ENCODE results near the gene HOXD10. TPM values are rescaled to one million over a fixed set of nuclear protein-coding genes. Genes with fewer than 3 reads are reported as not detected.

The HOXD10 gene
- total and polyA plus RNA-seq, 2 experiments from 2014 or later, result 16.0 to 17.2 TPM

DNA sequence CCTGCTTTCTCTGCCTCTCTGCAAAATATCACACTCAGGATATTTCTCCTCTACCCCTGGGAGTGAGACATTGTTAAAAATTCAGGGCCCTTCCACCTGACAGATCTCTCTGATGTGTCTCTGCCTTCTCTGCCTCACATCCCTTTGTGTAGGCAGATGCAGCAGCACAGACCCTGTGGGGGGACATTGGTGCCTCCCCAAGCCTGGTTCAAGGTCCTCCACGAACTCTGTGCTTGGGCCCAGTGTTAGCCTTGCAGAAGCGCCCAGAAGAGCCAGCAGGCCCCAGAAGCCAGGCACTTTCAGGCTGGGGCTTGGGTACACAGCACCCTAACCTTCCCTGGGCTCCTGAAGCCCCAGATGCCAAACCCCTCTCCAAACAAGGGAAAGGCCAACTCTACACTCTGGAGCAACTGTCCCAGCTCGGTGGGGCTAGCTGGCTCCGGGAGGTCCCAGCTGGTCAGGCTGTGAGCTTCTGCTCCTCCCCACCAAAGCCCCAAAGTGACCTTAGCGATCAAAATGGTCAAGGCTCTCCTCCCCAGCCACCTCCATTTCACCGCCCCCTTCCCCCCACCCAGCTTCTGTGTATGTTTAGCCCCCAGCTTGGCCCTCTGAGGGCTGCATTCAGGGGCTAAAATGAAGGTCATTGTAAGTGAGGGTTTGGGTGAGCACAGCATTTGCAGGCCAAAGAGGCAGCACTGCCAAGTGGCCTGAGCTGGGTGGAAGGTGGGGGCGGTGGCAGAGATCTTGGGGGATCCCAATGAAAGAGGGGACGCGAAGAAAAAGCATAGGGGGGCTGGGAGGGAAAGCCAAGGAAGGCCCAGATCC is 8.6 kb downstream of the HOXD10 start:
- WGBS, 2 experiments (ENCODE audit: low coverage in 1 of 2, low lambda C conversion rate in 2 of 2, missing lambda C conversion rate in 2 of 2), result 90 to 92% methylated on average over 9 of the region's 9 CpGs
- Histone ChIP-seq H3K9me2 (ENCODE audit: insufficient read depth) (no peaks in the 10 kb centered on the region), H3K4me3 (no peak overlapping the region), H3K4me2 (ENCODE audit: unreplicated experiment) (no peak overlapping the region), H3K9ac (no peak overlapping the region), H2AFZ (no peak overlapping the region), H4K20me1 (ENCODE audit: insufficient read depth) (no peaks in the 10 kb centered on the region), H3K27me3 (replicated peaks; ENCODE audit: insufficient read depth) (no peaks in the 10 kb centered on the region), H3K4me1 (ENCODE audit: insufficient read depth) (peaks cover 20% of the 10 kb centered on the region), H3K9me3 (ENCODE audit: low read depth) (no peaks in the 10 kb centered on the region), H3K36me3 (ENCODE audit: low read depth) (peaks cover 6% of the 10 kb centered on the region; the same call in 1 of the 2 replicates), H3F3A (ENCODE audit: insufficient read depth) (peaks cover 22% of the 10 kb centered on the region), H3K27ac (peak overlapping the region; percentile 97; the same call in 1 of the 2 replicates), H3K79me2 (ENCODE audit: insufficient read depth) (peaks cover 57% of the 10 kb centered on the region)
- no peak for DNase-seq
- in situ Hi-C loops (cut with MboI), result loop anchor here (5.0 to 25.0 kb wide), 4 partner anchors 512 to 1612 kb away; no protein-coding TSS in a partner anchor
- TF ChIP-seq EZH2 (IDR thresholded peaks at IDR 0.05; ENCODE audit: insufficient read depth, poor library complexity, severe bottlenecking) (no peak), EZH2phosphoT487 (IDR thresholded peaks at IDR 0.05; ENCODE audit: insufficient read depth, low read depth) (no peak)

DNA sequence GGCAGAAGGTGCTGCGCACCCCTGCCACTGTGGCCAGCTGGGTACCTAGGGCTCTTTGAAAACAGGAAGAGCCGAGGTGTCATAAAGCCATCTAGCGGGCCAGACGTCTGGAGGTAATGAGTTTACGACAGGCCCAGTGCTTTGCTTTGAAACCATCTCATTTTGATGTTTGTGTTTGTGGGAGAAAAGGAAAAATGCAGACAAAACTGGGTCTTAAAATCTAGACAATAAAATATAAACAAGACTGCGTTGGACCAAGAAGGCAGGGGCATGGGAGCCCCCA is 9.1 kb downstream of the HOXD10 start:
- peaks cover 20% of the 10 kb centered on the region for H3K4me1 ChIP-seq (ENCODE audit: insufficient read depth)
- no peaks in the 10 kb centered on the region for H3K27me3 ChIP-seq (replicated peaks; ENCODE audit: insufficient read depth)
- no peak overlapping the region for H3K4me2 ChIP-seq (ENCODE audit: unreplicated experiment)
- peaks cover 56% of the 10 kb centered on the region for H3K79me2 ChIP-seq (ENCODE audit: insufficient read depth)
- TF ChIP-seq EZH2phosphoT487 (IDR thresholded peaks at IDR 0.05; ENCODE audit: insufficient read depth, low read depth) (no peak), EZH2 (IDR thresholded peaks at IDR 0.05; ENCODE audit: insufficient read depth, poor library complexity, severe bottlenecking) (no peak)
- in situ Hi-C loops (cut with MboI), result loop anchor here (5.0 to 10.0 kb wide), 3 partner anchors 512 to 1022 kb away; no protein-coding TSS in a partner anchor
- no peaks in the 10 kb centered on the region for H3K9me3 ChIP-seq (ENCODE audit: low read depth)
- H3F3A ChIP-seq (ENCODE audit: insufficient read depth), result peaks cover 22% of the 10 kb centered on the region
- H3K9ac ChIP-seq, result peak overlapping the region; percentile 97; the same call in 1 of the 2 replicates
- DNase-seq, result no peak
- WGBS, 2 experiments (ENCODE audit: low coverage in 1 of 2, low lambda C conversion rate in 2 of 2, missing lambda C conversion rate in 2 of 2), result 93 to 94% methylated on average over 6 of the region's 6 CpGs
- H3K9me2 ChIP-seq (ENCODE audit: insufficient read depth), result no peaks in the 10 kb centered on the region
- no peak overlapping the region for H2AFZ ChIP-seq
- no peaks in the 10 kb centered on the region for H4K20me1 ChIP-seq (ENCODE audit: insufficient read depth)
- no peak overlapping the region for H3K4me3 ChIP-seq
- H3K36me3 ChIP-seq (ENCODE audit: low read depth), result peaks cover under 1% of the 10 kb centered on the region; the same call in 1 of the 2 replicates
- H3K27ac ChIP-seq, result peak overlapping the region; percentile 97

DNA sequence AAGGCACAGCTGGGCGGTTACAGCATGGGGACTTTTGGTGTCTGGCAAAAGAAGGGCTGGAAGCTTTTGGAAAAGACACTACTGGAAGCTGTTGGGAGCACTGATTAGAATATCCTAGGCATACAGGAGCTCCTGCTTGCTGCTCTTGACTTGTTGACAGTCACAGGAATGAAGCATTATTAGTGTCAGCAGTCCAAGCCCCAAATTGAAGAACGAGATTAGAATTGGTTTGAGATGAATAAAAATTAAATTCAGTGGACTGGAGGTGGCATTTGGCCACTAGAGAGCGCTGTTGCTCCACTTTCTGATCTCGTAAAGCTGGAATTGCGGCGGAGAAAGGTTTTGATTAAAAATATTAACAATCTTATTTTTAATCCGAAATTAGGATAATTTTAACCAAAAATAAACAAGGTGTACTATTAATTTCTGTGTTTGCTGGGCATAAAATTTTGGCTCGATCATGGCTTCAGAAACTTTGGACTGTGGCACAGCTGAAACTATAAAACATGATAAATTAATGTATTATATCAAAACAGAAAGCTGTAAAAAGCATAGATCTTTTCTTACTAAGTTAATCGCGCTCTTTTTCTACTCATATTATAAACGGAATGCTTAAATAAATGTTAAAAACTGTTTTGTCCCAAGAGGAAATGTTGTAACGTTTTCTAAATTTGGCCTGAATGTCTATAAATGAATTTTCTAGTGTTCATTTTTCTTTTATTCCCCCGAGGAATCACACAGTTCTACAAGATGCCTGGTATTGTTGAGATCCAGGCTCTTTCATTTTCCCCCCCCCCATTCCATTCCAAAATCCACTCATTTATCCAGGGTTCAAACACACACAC is 10.6 kb downstream of the HOXD10 start:
- Histone ChIP-seq H3K79me2 (ENCODE audit: insufficient read depth) (peaks cover 57% of the 10 kb centered on the region), H3K27ac (peak overlapping the region; percentile 97), H3K4me2 (ENCODE audit: unreplicated experiment) (peak overlapping the region; percentile 97), H3K36me3 (ENCODE audit: low read depth) (no peaks in the 10 kb centered on the region), H2AFZ (peak overlapping the region; percentile 68), H3K9me3 (ENCODE audit: low read depth) (no peaks in the 10 kb centered on the region), H3K27me3 (replicated peaks; ENCODE audit: insufficient read depth) (no peaks in the 10 kb centered on the region), H3F3A (ENCODE audit: insufficient read depth) (peaks cover 37% of the 10 kb centered on the region), H3K4me1 (ENCODE audit: insufficient read depth) (peaks cover 20% of the 10 kb centered on the region), H3K4me3 (peak overlapping the region; percentile 90), H3K9ac (peak overlapping the region; percentile 97), H4K20me1 (ENCODE audit: insufficient read depth) (no peaks in the 10 kb centered on the region), H3K9me2 (ENCODE audit: insufficient read depth) (no peaks in the 10 kb centered on the region)
- in situ Hi-C loops (cut with MboI), result loop anchor here (5.0 to 10.0 kb wide), 3 partner anchors 510 to 1020 kb away; no protein-coding TSS in a partner anchor
- peak; percentile 80 for DNase-seq
- WGBS, 2 experiments (ENCODE audit: low coverage in 1 of 2, low lambda C conversion rate in 2 of 2, missing lambda C conversion rate in 2 of 2), result 10 to 14% methylated on average over 13 of the region's 13 CpGs
- TF ChIP-seq EZH2phosphoT487 (IDR thresholded peaks at IDR 0.05; ENCODE audit: insufficient read depth, low read depth) (no peak), EZH2 (IDR thresholded peaks at IDR 0.05; ENCODE audit: insufficient read depth, poor library complexity, severe bottlenecking) (no peak)

DNA sequence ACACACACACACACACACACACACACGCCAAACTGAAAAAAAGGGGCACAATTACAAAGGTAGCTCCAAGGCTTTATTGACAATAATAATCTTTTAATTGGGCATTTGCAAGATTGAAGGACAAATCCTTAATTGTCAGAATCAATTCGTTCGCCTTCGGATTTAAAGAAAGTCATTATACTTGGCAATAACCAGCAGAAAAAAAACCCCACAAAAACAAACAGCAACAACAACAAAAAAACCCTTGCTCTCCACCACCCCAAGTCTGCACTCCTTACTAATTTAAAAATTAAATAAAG is 11.1 kb downstream of the HOXD10 start:
- Histone ChIP-seq H3F3A (ENCODE audit: insufficient read depth) (peaks cover 39% of the 10 kb centered on the region), H2AFZ (peak overlapping the region; percentile 68), H3K79me2 (ENCODE audit: insufficient read depth) (peaks cover 62% of the 10 kb centered on the region), H3K4me3 (peak overlapping the region; percentile 90), H3K4me1 (ENCODE audit: insufficient read depth) (peaks cover 20% of the 10 kb centered on the region), H3K9me3 (ENCODE audit: low read depth) (no peaks in the 10 kb centered on the region), H3K36me3 (ENCODE audit: low read depth) (no peaks in the 10 kb centered on the region), H3K27me3 (replicated peaks; ENCODE audit: insufficient read depth) (no peaks in the 10 kb centered on the region), H3K9me2 (ENCODE audit: insufficient read depth) (no peaks in the 10 kb centered on the region), H3K9ac (peak overlapping the region; percentile 97), H3K27ac (peak overlapping the region; percentile 97), H3K4me2 (ENCODE audit: unreplicated experiment) (peak overlapping the region; percentile 97), H4K20me1 (ENCODE audit: insufficient read depth) (no peaks in the 10 kb centered on the region)
- TF ChIP-seq EZH2phosphoT487 (IDR thresholded peaks at IDR 0.05; ENCODE audit: insufficient read depth, low read depth), result no peak
- no peak for TF ChIP-seq EZH2 (IDR thresholded peaks at IDR 0.05; ENCODE audit: insufficient read depth, poor library complexity, severe bottlenecking)
- WGBS, 2 experiments (ENCODE audit: low coverage in 1 of 2, low lambda C conversion rate in 2 of 2, missing lambda C conversion rate in 2 of 2), result 51 to 68% methylated on average over 4 of the region's 4 CpGs
- no peak for DNase-seq
- in situ Hi-C loops (cut with MboI), result loop anchor here (5.0 to 10.0 kb wide), 3 partner anchors 510 to 1020 kb away; no protein-coding TSS in a partner anchor

Measured in GM23248 (cell line).